Measurements from ENCODE around the gene SLC5A11. TPM values are rescaled to one million over a fixed set of nuclear protein-coding genes. Genes with fewer than 3 reads are reported as not detected.

The SLC5A11 gene
- total RNA-seq, 2 donors from 2014 or later: not detected

- no peaks in the 10 kb centered on the region for H3K9me3 ChIP-seq
- ATAC-seq: no peak
- no peak overlapping the region for H3K27ac ChIP-seq
- TF ChIP-seq CTCF (IDR thresholded peaks at IDR 0.05): peak in 1 of 7 experiments; percentile 15
- TF ChIP-seq POLR2A (IDR thresholded peaks at IDR 0.05): no peak
- H3K36me3 ChIP-seq (replicated peaks in 1 of 2; ENCODE audit: insufficient read depth in 1 of 2, low read depth in 2 of 2): no peaks in the 10 kb centered on the region
- 77% methylated on average over 7 of the region's 7 CpGs for WGBS, 2 donors
- peaks cover 15% of the 10 kb centered on the region for H3K4me1 ChIP-seq
- no peak overlapping the region for H3K4me3 ChIP-seq
- no peaks in the 10 kb centered on the region for H3K27me3 ChIP-seq
- intact Hi-C loops (cut with DNase I): no loop called here
- DNase-seq: no peak
Measured at GRCh38 chr16:24834459-24835335, 11.1 kb upstream of the SLC5A11 start.

DNA sequence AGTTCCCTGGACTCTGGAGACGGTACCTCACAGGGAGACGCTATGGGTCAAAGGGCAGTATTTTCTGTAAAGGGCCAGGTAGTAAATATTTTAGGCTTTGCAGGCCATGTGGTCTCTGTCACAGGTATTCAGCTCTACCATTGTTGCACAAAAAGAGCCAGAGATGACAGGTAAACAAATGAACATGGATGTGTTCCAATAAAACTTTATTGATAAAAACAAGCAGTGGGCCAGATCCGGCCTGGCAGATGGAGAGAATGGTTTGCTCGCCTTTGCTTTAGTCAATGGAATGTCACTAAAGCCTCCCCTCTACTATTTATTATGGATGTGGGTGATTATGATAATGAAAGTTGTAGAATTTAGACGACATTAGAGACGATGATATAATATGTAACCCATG is 8.9 kb upstream of the SLC5A11 start:
- DNase-seq: no peak
- 69 to 83% methylated on average over 6 of the region's 6 CpGs for WGBS, 2 donors
- intact Hi-C loops (cut with DNase I): no loop called here
- Histone ChIP-seq H3K4me1 (peaks cover 15% of the 10 kb centered on the region), H3K27ac (no peak overlapping the region), H3K9me3 (no peaks in the 10 kb centered on the region), H3K27me3 (no peaks in the 10 kb centered on the region), H3K4me3 (no peak overlapping the region), H3K36me3 (replicated peaks in 1 of 2; ENCODE audit: insufficient read depth in 1 of 2, low read depth in 2 of 2) (no peaks in the 10 kb centered on the region)
- TF ChIP-seq CTCF (IDR thresholded peaks at IDR 0.05): no peak
- TF ChIP-seq POLR2A (IDR thresholded peaks at IDR 0.05): no peak
- ATAC-seq: no peak

GRCh38 chr16:24837969-24838368 is 7.8 kb upstream of the SLC5A11 start:
- TF ChIP-seq POLR2A (IDR thresholded peaks at IDR 0.05): no peak
- TF ChIP-seq CTCF (IDR thresholded peaks at IDR 0.05): no peak
- H3K36me3 ChIP-seq (replicated peaks in 1 of 2; ENCODE audit: insufficient read depth in 1 of 2, low read depth in 2 of 2): no peaks in the 10 kb centered on the region
- DNase-seq: no peak
- intact Hi-C loops (cut with DNase I): no loop called here
- H3K9me3 ChIP-seq: no peaks in the 10 kb centered on the region
- peaks cover 15% of the 10 kb centered on the region for H3K4me1 ChIP-seq
- 85 to 88% methylated on average over 9 of the region's 9 CpGs for WGBS, 2 donors
- no peak overlapping the region for H3K4me3 ChIP-seq
- no peak overlapping the region for H3K27ac ChIP-seq
- no peaks in the 10 kb centered on the region for H3K27me3 ChIP-seq
- no peak for ATAC-seq

DNA sequence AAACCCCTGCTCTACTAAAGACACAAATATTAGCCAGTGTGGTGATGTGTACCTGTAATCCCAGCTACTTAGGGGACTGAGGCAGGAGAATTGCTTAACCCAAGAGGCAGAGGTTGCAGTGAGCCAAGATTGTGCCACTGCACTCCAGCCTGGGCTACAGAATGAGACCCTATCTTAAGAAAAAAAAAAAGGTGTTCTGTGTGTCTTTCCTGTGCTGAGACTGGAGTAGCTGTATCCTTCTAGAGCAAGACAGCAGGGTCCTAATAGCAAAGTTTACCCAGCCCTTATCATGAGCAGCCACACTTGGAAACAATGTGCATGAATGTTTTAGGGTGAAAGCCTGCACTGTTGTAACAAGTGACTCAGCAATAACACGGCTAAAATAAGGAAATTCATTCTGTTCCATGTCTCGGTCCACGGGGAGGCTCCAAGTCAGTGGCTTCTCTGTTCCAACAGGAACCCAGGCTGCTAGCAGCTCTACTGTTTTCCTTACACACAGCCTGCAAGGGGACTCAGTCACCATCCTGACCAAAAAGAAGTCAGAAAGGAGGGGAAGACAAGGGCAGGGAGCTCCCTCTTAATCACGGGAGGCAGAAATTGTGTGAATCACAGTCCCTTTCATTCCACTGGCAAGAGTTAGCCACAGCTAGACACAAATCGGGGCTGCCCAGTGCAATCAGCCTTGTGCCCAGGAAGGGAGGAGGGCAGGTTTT is 7.1 kb upstream of the SLC5A11 start:
- peak in 3 of 4 donors; percentile 24 to 38 (median 37) for DNase-seq
- intact Hi-C loops (cut with DNase I): no loop called here
- TF ChIP-seq CTCF (IDR thresholded peaks at IDR 0.05) (no peak), POLR2A (IDR thresholded peaks at IDR 0.05) (no peak)

More for the DNA sequence above, 7.1 kb upstream of the SLC5A11 start:
- Histone ChIP-seq H3K4me3 (no peak overlapping the region), H3K4me1 (peaks cover 15% of the 10 kb centered on the region), H3K36me3 (replicated peaks in 1 of 2; ENCODE audit: insufficient read depth in 1 of 2, low read depth in 2 of 2) (no peaks in the 10 kb centered on the region), H3K27ac (peak overlapping the region in 2 of 4 donors; percentile 3 to 47), H3K9me3 (no peaks in the 10 kb centered on the region), H3K27me3 (no peaks in the 10 kb centered on the region)
- 8 to 13% methylated on average over 3 to 5 of the region's 5 CpGs for WGBS, 2 donors
- ATAC-seq: peak; percentile 73

All from body of pancreas (tissue), 4 donors.